GM10847 (cell line): ENCODE measurements around the gene MIPEP.
"Not testable (repeated sequence)": the region's sequence is repeated elsewhere in the genome, so short reads cannot be mapped to it uniquely, and the experiment has no call there.

Experiments
- POLR2A ChIP-seq: IDR thresholded peaks from 2 replicates; pipeline ENCODE4 v1.6.1; 2011; ENCODE audit not compliant: insufficient read length; ENCODE audit errors: extremely low read depth

The MIPEP gene

DNA sequence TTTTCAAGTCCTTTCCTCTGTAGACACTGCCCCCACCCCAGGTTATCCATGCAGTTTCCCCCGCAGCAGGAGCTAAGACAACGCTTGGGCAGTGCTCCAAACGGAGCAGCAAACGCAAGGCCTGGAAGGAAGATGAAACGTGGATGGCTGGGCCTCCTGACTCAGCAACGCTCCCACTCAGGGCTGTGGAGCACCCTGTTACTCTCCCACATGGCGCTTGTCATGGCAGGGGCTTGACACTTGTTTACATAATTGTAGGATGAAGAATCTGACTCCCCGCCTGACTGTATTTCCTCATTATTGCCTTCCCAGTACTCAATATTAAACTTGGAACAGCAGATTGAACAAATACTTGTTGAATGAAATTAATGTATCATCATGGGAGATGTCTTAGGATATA is 8.9 kb upstream of the MIPEP start:
- no peak for TF ChIP-seq POLR2A

GRCh38 chr13:23897452-23897919 is 8.3 kb upstream of the MIPEP start, which contains the start of gene C1QTNF9B:
TSS of gene C1QTNF9B (minus strand) at chr13:23897502.
- TF ChIP-seq POLR2A, result not testable (repeated sequence)

GRCh38 chr13:23889615-23890607 is 711 bp upstream of the MIPEP start:
- no peak for TF ChIP-seq POLR2A

- no peak for TF ChIP-seq POLR2A
These were observed 5.9 kb downstream of the MIPEP start for GRCh38 chr13:23883255-23883654.

DNA sequence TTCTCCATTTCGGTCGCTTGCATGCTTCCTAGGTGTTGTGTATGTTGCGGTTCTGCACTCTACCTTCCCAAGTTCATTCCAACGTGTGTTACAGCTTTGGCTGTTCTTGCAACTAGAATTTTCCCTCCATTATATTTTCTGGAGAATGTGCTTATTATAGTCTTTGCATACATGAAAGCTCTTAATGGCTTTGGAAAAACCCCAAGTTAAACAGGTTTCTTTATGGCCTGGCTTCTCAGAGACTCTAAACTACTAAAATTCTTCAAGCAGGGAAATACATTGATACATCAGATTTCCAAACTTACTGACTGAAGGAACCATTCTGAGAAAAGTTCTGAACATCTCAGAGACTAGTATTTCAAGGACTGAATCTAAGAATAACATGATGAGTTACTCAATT is 11.9 kb downstream of the MIPEP start:
- TF ChIP-seq POLR2A, result no peak

GRCh38 chr13:23876265-23876664 is 12.9 kb downstream of the MIPEP start:
- TF ChIP-seq POLR2A, result no peak

- no peak for TF ChIP-seq POLR2A
These were observed 17.5 kb downstream of the MIPEP start for GRCh38 chr13:23871616-23872220.

DNA sequence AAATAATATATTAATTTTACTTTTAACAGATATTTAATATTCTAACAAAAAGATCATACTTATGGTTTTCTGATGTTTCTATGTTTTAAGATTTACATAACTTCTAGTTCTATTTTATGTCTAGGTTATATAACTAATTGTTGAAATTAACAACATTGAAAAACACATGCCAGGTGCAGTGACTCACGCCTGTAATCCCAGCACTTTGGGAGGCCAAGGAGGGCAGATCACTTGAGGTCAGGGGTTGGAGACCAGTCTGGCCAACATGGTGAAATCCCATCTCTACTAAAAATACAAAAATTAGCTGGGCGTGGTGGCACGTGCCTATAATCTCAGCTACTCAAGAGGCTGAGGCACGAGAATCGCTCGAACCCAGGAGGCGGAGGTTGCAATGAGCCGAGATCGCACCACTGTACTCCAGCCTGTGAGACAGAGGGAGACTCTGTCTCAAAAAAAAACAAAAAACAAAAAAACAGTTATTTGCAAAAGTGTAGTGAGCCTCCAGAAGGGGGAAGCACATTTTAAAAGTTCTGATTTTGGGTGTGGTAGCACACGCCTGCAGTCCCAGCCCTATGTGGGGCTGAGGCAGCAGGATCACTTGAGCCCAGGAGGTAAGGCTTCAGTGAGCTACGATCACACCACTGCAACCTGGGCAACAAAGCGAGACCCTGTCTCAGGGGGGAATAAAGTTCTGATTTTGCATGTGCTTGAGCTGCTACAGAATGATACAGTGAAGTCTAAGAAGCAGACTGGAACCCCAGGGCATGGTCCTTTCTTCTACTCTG is 18.7 kb downstream of the MIPEP start:
- TF ChIP-seq POLR2A, result no peak

DNA sequence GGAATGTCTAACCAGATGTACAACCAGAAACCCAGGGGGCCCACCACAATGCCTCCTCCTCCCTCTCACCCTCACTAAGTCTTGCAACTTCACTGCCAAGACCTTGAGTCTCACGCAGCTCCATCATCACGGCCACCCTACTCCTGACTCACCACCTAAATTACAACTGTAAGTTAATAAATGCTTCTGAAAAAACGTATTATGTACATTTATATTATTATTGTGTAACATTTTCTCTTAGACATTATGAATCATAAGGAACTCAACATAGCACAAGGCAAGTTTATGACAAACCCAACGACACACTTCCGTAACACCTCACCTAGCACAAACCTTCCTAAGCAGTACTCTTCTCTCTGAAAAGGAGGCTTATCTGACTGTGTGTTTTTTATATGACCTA is 20.7 kb downstream of the MIPEP start:
- no peak for TF ChIP-seq POLR2A

DNA sequence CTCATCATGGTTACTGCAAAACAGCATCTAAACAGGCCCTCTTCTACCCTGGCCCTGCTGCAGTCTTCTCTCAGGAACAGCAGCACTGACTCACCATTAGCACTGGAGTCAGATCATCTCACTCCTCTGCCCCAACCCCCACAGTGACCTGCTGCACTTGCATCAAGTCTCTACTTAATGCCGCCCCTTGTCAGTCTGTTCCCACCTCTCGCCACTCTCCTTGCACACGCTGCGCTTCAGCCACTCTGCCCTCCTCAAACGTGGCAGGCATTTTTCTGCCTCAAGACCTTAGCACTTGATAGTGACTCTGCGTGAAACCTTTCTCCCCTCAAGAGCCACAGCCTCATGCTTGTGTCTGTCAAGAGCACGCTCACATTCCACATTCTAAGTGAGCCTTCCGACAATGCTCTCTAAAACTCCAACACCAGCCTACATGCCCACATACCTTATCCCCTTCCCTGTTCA is 22.1 kb downstream of the MIPEP start:
- TF ChIP-seq POLR2A, result no peak

DNA sequence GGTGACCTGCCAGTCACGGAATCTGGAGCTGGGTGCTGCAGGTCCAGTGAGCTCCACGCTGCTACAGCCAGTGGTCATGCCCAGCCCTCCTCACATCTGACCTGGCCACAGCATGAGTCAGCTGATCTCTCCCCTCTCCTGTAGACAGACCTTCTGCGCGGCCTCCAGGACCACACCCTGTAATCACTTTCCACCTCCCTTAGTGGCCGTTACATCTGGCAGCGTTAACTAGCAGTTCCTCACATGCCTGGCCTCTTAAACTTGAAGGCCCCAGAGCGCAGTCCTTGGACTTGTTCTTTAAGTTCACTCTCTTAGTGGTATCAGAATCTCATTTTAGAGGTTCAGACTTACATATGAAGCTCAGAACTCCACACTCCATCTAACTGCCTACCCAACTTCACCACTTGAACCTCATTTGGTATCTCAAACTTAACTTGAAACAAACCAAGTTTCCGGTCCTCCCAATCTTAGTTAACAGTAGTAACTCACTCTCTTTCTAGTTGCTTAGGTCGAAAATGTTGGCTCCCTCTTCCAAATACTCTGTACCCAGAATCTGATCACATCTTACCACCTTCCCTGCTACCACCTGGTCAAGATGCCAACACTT is 22.7 kb downstream of the MIPEP start:
- TF ChIP-seq POLR2A, result no peak

- no peak for TF ChIP-seq POLR2A
These were observed 23.3 kb downstream of the MIPEP start for GRCh38 chr13:23865906-23866305.

DNA sequence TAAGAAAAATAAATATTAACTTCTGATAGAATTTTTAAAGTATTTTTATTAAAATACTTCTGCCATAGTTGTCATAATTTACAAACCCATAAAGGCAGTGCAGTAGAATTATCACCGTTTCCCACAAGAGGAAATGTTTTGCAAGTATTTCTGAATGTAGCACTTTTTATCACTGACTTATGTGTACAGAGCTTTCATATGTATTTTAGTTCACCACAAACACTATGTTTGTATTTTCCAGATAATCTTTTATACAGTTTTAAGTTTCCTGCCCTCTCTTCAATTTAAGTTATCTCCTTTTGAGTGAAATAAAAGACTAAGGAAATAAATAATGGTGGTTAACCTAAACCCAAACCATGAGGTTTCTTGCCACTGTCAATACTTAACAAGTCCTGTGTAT is 24.2 kb downstream of the MIPEP start:
- no peak for TF ChIP-seq POLR2A

DNA sequence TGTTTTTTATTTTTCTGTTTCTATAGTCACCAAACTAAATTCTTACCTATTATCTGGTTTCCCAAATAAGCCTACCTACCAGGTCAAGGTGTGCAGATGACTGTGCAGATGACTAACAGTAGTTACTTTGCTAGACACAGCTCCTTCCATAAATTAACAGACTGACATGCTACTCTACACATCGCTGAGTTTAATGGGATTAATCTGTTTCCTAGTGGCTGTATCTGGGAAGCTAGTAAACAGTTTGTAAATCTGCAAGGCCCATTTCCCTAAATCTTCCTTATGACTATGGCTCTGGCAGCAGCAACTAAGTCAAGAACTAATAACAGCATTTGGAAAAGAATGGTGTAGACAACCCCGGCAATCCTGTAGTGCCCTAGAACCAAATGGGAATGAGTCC is 27.9 kb downstream of the MIPEP start:
- TF ChIP-seq POLR2A, result no peak

- no peak for TF ChIP-seq POLR2A
These were observed 29.3 kb downstream of the MIPEP start for GRCh38 chr13:23859904-23860303.
